ENCODE measurements around the gene NLGN1. TPM values are rescaled to one million over a fixed set of nuclear protein-coding genes. Genes with fewer than 3 reads are reported as not detected.

Gene NLGN1
- total RNA-seq, 4 donors from 2014 or later = 12.9 to 20.9 (median 18.0) TPM

GRCh38 chr3:173945806-173946205 lies 548.3 kb downstream of the NLGN1 start:
- TF ChIP-seq EP300 (IDR thresholded peaks at IDR 0.05) (no peak), POLR2AphosphoS5 (IDR thresholded peaks at IDR 0.05) (no peak), CTCF (IDR thresholded peaks at IDR 0.05) (no peak), POLR2A (IDR thresholded peaks at IDR 0.05; ENCODE audit: low read depth) (no peak)
- Histone ChIP-seq H3K27me3 (no peaks in the 10 kb centered on the region), H3K9me3 (no peaks in the 10 kb centered on the region), H3K27ac (replicated peaks in 1 of 4) (no peak overlapping the region), H3K4me1 (no peaks in the 10 kb centered on the region), H3K36me3 (no peaks in the 10 kb centered on the region), H3K4me3 (no peak overlapping the region)
- intact Hi-C loops (cut with DNase I) = no loop called here
- DNase-seq (ENCODE audit: extremely low spot score) = no peak
- 76% methylated on average over 1 of the region's 1 CpG for WGBS

GRCh38 chr3:173954647-173955046 lies 557.1 kb downstream of the NLGN1 start:
- no peak overlapping the region for H3K4me3 ChIP-seq
- H3K27me3 ChIP-seq = no peaks in the 10 kb centered on the region
- TF ChIP-seq POLR2A (IDR thresholded peaks at IDR 0.05; ENCODE audit: low read depth) = no peak
- no peak for TF ChIP-seq EP300 (IDR thresholded peaks at IDR 0.05)
- TF ChIP-seq CTCF (IDR thresholded peaks at IDR 0.05) = no peak
- no peak for TF ChIP-seq POLR2AphosphoS5 (IDR thresholded peaks at IDR 0.05)
- WGBS = 81% methylated on average over 2 of the region's 2 CpGs
- intact Hi-C loops (cut with DNase I) = no loop called here
- DNase-seq (ENCODE audit: extremely low spot score) = no peak
- no peaks in the 10 kb centered on the region for H3K9me3 ChIP-seq
- H3K36me3 ChIP-seq = no peaks in the 10 kb centered on the region
- no peaks in the 10 kb centered on the region for H3K4me1 ChIP-seq
- no peak overlapping the region for H3K27ac ChIP-seq (replicated peaks in 1 of 4)

- no peaks in the 10 kb centered on the region for H3K36me3 ChIP-seq
These were observed 560.1 kb downstream of the NLGN1 start for GRCh38 chr3:173957646-173958045.

GRCh38 chr3:173958805-173959204 lies 561.3 kb downstream of the NLGN1 start:
- intact Hi-C loops (cut with DNase I) = no loop called here
- 100% methylated on average over 2 of the region's 6 CpGs for WGBS
- no peaks in the 10 kb centered on the region for H3K27me3 ChIP-seq
- no peak for DNase-seq (ENCODE audit: extremely low spot score)
- TF ChIP-seq POLR2AphosphoS5 (IDR thresholded peaks at IDR 0.05) (no peak), EP300 (IDR thresholded peaks at IDR 0.05) (no peak), CTCF (IDR thresholded peaks at IDR 0.05) (no peak), POLR2A (IDR thresholded peaks at IDR 0.05; ENCODE audit: low read depth) (no peak)
- H3K4me1 ChIP-seq = no peaks in the 10 kb centered on the region
- no peak overlapping the region for H3K4me3 ChIP-seq
- H3K9me3 ChIP-seq = no peaks in the 10 kb centered on the region
- H3K27ac ChIP-seq (replicated peaks in 1 of 4) = no peak overlapping the region
- no peaks in the 10 kb centered on the region for H3K36me3 ChIP-seq

More at GRCh38 chr3:173957646-173958045, 560.1 kb downstream of the NLGN1 start:
- Histone ChIP-seq H3K9me3 (no peaks in the 10 kb centered on the region), H3K27me3 (no peaks in the 10 kb centered on the region), H3K4me1 (no peaks in the 10 kb centered on the region), H3K4me3 (no peak overlapping the region), H3K27ac (replicated peaks in 1 of 4) (no peak overlapping the region)
- WGBS = 100% methylated on average over 4 of the region's 4 CpGs
- intact Hi-C loops (cut with DNase I) = no loop called here
- TF ChIP-seq POLR2AphosphoS5 (IDR thresholded peaks at IDR 0.05) (no peak), CTCF (IDR thresholded peaks at IDR 0.05) (no peak), POLR2A (IDR thresholded peaks at IDR 0.05; ENCODE audit: low read depth) (no peak), EP300 (IDR thresholded peaks at IDR 0.05) (no peak)
- no peak for DNase-seq (ENCODE audit: extremely low spot score)

GRCh38 chr3:173970281-173970680 lies 572.7 kb downstream of the NLGN1 start:
- no peaks in the 10 kb centered on the region for H3K27me3 ChIP-seq
- DNase-seq (ENCODE audit: extremely low spot score) = no peak
- H3K4me3 ChIP-seq = no peak overlapping the region
- TF ChIP-seq POLR2AphosphoS5 (IDR thresholded peaks at IDR 0.05) (no peak), CTCF (IDR thresholded peaks at IDR 0.05) (no peak), POLR2A (IDR thresholded peaks at IDR 0.05; ENCODE audit: low read depth) (no peak), EP300 (IDR thresholded peaks at IDR 0.05) (no peak)
- intact Hi-C loops (cut with DNase I) = no loop called here
- H3K9me3 ChIP-seq = no peaks in the 10 kb centered on the region
- H3K27ac ChIP-seq (replicated peaks in 1 of 4) = no peak overlapping the region
- no peaks in the 10 kb centered on the region for H3K4me1 ChIP-seq
- H3K36me3 ChIP-seq = no peaks in the 10 kb centered on the region
- 76% methylated on average over 4 of the region's 4 CpGs for WGBS
